Measurements from ENCODE around the gene RPAP3.
A peak's percentile ranks its signal among the peaks of the same experiment; 100 is the strongest.
"Not testable (repeated sequence)": the region's sequence is repeated elsewhere in the genome, so short reads cannot be mapped to it uniquely, and the experiment has no call there.

The RPAP3 gene

DNA sequence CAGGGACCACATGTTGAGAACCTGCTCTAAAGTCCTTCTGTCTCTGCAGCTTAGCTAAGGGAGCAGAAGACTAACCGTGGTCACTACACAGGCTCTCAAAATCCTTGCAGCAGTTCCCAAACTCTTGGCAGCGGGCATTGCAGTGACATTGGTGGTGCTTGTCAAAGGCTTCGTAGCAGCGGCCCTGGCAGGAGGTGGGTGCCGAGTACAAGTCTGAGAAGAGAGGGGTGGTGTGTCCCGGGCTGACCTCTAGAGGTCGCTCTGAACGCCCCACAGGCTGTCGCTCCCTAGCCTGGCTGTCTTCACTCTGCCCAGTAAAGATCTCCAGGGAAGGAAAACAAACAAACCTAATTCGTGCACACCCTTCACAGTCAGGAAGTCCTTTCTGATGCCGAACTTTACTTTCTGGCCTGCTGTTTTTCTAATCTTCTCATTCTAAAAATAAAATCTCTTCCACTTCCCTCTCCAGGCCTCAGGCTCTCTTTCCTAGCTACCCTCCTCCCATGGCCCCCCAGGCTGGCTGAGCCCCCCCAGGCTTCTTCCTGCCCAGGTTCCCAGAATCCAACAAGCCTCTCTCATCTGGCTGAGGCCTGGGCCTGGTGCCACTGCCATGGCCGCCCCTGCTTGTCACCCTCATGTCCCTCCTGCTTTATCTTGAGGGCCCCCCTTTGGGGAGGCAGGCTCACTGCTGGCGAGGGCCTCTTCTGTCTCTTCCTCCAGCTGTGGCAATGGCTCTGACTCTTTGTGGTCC, 11.8 kb upstream of the RPAP3 start:
- DNase-seq, result peak; percentile 82

DNA sequence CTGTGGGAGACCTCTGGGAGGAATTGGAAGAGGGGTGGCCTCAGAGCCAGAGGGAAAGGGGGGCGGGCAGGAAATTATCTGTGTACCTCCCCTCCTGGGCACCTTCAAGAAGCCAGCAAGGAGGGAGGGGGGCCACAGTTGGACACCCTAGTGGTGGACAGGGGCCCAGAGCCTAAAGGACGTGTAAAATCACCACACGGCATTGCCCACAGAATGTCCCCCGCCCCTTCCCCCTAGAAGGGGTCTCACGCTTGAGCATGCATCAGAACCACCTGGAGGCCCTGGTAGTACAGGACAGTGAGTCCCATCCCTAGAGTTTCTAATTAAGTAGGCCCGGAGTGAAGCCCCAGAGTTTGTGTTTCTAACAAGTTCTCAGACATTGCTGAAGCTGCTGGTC, 11.2 kb upstream of the RPAP3 start:
- no peak for DNase-seq

DNA sequence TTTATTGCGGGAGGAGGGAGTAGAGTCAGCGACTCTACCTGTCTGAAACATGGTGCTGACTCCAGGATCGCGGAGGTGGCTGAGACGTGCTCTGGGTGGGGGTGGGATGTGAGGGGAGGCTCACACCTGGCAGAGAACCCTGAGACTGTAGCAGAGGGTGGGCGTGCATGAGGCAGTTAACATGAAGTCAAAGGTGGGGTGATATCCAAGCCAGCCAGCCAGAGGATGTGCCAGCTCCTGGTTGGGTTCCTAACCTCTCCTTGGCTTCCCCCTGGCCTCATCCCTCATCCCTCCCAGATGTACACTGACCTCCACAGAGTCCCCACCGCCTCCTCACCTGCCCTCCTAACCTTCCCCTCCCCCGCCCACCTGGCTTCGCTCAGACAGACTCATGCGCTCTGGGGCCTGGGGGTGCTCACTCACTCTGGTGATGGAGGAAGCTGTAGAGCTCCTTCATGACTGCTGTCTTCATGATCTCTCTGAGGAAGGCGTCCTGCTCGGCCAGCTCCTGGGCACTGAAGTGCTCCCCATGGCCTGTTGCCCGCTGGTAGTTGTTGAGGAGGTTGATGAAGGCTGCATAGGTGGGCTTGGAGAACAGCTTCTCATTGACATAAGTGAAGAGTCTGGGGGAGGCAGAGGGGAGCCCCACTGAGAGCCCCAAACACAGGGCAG, 10.2 kb upstream of the RPAP3 start:
- DNase-seq, result peak; percentile 47

DNA sequence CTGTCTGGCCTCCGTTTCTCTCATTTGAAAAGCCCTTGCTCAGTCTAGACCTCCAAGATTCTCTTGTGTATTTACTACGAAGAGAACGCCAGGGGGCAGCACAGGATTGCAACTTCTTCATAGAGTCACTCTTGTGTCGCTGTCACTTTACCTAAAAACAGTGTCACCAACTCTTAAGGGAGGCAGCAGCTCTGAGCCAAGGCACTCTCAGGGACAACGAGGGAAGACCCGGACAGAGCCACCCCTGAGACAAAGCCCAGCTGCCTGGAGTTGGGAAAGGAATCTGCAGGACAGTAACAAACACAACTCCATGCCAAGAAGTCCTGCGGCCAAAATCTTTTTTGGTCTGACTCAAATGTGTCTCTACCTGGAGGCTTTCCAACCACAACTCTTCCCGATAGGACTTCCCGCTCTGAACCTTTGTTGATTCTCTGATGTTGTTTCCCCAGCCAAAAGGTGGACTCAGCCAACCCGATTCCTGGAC, 9.6 kb upstream of the RPAP3 start:
- peak; percentile 83 for DNase-seq

DNA sequence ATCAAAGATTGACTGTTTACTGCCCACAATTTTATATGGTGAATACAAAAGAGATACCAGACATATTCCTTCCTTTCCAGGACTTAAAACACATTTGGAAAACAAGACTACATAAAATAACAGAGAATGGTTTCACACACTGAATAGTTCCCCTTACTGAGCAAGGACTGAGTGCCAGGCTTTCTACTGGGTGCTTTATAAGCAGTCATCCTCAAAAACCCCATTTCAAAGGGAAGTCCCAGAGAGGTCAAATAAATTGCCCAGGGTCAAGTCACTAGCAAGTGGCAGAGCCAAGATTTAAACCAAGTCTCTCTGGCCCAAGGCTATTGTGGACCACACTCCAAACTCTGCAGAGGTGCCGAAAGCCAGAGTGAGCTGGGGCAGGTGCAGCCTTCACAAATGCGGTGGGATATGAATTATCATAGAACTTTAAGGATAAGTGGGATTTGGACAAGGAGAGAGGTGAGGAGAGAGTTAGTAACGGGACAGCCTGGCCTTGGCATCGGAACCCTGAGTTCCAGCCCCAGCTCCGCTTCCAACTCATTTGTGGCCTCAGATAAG, 9.1 kb upstream of the RPAP3 start:
- no peak for DNase-seq

DNA sequence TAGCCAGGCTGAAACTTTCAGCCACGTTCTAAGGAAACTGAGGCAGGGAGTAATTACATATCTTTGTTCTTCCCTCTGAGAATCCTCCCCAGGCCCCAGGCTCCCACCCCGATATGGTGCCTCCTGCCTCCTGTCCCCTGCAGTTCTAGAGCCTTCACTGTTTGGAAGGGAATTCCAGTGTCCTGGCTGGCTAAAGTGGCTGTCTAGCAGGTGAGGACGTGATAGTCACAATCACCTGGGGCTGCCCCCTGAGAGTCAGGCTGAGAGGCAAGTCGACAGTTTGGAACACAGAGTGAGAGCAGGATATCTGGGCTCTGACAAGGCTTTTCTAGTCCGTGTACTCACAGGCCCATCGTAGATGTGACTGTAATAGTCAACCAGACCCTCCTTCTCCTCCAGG, 6.3 kb upstream of the RPAP3 start:
- no peak for DNase-seq

DNA sequence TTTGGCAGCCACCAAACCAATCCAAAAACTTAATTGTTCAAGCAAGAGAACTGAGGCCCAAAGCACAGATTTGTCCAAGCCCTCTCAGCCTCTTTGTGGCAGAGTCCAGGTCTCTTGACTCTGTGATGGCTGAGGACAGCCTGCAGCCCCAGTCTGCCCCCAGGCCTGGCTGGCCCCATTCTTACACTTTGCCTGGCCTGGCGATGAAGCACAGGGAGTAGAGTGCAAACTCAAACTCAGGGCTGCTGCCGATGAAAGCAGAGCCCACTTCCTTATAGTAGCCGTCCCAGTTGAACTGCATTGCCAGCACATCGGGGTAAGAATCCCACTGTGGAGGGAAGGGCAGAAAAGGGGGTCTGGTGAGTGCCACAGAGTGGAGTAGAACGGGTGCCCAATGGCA, 5.6 kb upstream of the RPAP3 start:
- DNase-seq, result no peak

DNA sequence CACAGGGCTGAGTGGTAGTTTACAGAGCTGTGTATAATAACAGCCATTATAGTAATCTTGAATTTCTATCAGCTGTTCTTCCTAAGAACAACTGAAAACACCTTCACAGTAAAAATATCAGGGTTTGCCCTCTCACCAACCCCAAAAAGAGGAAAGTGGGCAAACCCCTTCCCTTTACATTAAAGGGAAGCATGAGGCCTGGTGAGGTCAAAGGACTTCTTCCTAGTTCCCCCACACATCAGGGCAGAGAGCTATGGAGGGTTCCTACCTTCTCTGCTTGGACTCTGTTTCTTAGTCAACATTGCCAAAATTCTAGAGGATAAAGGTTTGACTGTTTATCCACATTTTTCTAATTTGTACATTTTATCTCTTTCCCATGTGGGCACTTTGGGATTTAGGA, 4.4 kb upstream of the RPAP3 start:
- DNase-seq, result no peak

DNA sequence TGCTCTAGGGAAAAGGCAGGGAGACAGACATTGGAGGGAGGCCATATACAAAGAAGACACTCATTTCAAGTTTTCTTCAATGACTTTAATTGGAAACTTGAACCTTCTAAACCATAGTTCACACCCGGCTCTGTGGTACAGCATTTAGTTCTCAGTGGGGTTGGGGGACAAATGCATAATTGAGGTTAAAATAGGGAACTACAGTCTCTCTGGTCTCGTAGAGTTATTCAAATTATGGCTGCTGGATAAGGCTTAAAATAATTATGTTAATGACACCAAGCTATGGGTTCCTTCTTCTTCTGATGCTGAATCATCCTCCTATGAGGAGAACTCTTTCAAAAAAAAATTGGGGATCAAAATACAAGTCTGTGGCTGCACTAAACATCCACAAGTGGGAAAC, 3.8 kb upstream of the RPAP3 start:
- DNase-seq, result no peak

DNA sequence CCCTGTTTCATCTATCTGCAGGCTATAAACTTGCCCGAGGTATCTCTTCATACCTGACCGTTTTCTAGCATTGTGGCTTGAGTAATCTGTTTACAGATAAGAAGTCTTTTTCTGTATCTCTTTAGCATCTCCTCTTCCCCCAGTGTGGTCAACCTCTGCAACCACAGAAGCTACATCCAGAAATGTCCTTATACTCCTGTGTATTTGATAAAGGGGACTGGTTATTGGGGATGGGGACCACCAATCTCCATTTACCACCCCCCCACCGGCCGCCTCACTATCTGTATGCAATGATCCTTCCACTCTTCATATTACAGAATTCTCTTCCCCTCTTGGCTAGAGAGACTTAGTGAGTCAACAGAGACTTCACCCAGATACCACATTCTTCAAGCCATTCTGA, 3.4 kb upstream of the RPAP3 start:
- DNase-seq, result peak; percentile 7

DNA sequence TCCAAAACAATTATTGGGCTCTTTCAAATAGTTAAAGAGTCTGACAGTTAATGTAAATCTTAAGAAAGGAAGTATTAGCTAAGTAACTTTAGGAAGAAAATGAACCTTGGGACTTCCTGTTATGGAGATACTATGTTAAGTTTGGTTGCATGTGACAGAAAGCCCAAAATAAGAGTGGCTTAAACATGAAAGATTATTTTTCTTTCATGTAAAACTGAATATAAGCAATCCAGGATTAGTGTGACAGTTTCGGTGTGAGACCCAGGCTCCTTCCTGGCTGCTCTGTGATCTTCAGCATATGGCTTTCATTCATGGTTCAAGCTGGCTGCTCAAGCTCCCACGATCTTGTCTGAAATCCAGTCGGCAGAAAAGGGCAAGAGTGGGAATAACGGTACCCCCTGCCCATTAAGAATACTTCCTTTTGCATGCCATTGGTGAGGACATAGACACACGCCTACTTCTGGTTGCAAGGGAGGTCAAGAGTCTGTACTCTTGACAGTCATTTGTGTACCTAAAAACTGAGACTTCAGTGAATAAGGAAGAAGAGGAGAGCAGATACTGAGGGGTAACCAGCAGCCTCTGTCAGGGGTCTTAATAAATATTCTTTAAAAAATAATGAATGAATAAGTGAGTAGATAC, 2.2 kb upstream of the RPAP3 start:
- DNase-seq, result no peak

DNA sequence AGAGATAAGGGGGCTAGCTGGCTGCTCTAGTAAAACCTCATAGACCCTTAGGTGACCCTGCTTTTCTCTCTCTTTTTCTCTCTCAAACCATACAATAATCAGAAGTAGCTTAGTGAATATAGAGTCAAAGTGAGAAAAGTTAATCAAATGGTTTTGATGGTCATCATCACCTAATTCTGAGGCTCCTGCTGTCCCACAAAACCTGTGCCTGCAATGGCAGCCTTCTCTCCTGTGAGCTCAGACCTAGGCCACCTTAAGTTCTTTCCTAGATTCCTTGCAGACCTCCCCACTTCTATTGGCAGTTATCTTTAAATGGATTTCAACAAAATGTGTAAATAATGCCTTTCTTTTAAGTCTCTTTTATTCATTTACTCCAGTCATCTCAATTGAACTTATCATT, 1.5 kb upstream of the RPAP3 start:
- no peak for DNase-seq

DNA sequence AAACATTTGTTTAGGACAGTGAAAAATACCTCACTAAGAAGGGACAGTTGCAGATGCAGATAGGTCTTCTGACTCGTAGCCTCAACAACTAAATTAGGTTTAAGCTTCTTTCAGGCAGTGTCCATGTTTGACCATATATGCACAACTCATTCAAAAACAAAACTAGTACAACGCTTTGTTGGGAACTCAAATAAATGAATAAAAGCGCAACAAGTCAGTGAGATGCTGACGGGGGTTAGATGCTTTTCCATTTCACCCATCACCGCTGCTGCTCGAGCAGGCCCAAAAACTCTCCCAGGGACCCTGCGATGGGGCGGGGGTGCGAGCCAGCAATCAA, 633 bp downstream of the RPAP3 start:
- DNase-seq, result no peak

DNA sequence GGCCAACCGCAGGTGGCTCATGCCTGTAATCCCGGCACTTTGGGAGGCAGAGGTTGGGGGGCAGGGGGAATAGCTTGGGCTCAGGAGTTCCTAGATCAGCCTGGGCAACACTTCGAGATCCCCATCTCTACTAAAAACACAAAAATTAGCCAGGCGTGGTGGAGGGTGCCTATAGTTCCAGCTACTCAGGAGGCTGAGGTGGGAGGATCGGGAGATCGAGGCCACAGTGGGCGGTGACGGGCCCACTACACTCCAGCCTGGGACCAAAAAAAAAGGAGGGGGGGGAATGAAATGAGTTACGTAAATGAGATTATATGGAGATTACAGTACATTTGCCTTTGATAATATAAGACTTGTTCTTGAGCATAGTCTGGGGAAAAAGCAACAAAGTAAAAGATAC, 1.1 kb downstream of the RPAP3 start:
- DNase-seq, result no peak

DNA sequence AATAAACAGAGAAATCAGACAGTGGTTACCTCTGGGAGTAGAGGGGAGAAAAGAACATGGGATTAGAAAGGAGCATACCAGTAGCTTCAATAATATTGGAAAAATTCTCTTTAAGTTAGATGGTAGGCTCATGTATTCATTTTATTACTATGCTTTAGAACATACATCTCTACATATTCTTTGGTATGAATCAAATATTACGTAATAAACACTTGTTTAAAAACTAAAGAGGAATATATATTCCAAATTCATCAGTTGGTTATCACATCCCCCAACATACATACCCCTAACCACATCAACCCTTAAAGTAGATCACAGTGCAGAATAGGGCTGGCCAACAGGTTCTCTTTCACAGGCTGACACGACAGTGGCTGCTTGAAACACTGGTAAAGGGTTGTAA, 5.6 kb downstream of the RPAP3 start:
- DNase-seq, result no peak

DNA sequence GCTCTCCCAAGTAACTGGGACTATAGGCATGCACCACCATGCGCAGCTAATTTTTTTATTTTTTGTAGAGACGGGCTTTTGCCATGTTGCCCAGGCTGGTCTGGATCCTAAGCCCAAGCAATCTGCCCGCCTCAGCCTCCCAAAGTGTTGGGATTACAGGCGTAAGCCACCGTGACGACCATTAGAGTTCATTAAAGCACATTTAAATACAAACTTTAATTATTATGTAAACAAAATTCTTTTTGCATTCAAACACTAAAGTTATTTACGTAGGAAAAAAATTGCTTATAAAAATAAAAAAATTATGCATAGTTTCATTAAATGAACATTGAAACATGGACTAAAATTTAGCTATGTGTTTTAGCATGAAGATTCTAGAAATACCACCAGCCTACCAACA, 7.2 kb downstream of the RPAP3 start:
- no peak for DNase-seq

DNA sequence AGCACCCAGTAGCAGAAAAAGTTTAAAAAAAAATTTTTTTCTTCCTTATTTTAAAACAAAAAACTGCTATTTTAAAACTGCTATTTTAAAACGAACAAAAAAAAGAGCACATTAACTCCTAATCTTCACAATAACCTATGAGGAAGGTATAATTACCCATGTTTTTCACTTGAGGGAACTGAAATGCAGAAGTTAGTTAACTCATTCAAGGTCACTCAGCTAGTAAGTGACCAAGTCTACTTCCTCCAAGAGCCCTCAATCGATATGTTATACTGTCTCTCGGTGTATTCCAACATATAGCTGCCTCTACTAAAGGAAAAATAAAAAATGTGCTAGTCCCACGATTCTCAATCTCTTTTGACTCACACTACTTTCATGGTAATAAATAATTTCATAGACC, 7.8 kb downstream of the RPAP3 start:
- DNase-seq, result no peak

DNA sequence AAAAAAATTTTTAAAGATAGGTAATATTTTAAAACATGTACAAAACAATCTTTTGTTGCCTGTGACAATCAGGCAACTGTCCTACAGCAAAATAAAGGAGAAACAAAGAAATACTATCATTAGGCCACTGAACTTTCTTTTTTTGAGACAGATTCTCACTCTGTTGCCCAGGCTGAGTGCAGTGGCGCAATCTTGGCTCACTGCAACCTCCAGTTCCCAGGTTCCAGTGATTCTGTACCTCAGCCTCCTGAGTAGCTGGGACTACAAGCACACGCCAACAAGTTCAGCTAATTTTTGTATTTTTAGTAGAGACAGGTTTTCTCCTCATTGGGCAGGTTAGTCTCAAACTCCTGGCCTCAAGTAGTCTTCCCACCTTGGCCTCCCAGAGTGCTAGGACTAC, 16.6 kb downstream of the RPAP3 start:
- DNase-seq, result no peak

DNA sequence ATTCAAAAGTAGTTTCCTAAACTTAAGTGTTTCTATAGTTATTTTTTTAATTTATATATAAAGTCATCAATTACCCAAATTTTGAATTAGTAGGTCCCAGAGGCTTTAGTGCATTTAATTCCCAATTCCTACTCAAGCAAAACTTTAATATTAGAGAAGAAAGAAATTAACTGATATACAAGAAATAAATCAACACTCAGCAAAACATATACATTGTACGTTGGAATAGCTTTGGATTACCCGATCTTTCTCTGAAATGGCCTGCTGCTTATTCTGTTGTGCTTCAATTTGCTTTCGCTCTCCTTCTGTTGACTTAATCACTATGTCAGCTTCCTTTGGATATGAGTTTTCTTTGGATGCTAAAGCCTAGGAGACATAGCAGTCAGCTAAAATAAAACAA, 18.2 kb downstream of the RPAP3 start:
- DNase-seq, result no peak

DNA sequence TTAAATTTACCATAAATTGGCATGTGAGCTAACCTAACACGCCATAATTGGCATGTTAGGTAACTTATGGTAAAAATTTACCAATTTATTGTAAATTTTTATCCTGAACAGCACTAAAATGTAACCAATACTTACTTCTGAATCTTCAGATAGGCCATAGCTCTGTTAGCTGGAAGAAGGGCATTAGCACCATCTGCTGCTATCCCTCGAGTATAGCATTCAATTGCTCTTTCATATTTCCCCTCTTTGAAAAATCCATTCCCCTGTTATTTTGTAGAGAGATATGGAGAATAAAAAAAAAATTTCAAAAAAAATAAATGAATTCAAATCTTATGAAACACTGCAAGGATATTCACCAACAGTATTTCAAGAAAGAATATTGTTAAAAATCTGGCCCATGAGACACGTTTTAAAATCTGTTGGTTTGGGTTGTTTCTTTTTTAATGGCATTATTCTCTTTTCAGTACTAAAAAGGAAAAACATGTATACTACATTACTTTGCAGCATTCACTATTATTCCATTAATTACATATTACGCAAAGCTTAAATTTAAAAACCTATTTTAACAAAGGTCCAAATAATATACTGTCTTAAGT, 19.1 kb downstream of the RPAP3 start:
- no peak for DNase-seq

DNA sequence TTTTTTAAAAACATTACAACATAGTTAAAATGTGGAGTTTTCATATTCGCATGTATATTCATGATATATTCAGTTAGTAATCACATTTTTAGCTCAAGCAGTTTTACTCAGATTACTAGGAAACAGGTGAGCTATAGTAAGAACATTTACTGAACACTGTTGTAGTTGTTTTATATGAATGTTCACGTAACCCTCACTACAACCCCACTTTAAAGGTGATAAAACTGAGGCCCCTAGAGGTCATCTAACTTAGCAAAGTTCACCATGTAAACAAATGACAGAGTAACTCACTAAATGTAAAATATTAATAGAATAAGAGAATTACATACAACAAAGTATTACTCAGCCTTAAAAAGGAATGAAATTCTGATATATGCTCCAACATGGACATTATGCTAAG, 26.0 kb downstream of the RPAP3 start:
- DNase-seq, result no peak

DNA sequence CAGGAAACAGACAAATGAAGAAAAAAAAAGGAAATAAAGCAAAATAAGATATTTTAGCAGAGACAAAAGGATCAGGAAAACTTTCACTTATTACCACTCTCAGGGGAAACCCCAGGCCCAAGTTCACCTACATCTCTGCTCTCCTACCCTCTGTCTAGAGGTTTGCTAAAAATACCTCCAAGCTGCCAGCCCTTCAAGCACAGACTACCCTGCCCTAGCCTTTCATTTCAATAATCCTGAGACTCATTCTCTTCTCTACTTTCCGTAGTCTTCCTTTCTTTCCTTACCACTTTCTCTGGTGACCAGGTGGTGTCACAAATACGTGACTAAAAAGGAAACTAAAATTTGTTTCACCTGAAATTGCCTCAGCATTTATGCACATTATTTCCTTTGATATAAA, 33.8 kb downstream of the RPAP3 start:
- no peak for DNase-seq

DNA sequence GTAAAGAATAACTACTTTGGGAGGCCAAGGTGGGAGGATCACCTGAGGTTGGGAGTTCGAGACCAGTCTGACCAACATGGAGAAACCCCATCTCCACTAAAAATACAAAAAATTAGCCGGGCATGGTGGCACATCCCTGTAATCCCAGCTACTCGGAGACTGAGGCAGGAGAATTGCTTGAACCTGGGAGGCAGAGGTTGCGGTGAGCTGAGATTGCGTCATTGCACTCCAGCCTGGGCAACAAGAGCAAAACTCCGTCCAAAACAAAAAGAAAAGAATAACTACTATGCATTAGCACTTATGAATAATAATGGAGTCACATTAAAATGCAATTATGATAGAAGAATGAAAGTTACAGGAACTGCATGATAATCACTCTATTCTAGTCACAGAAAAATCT, 37.9 kb downstream of the RPAP3 start:
- DNase-seq, result not testable (repeated sequence)
